NCI-H1436 treated with DMSO at 0.1 percent for 48 hours (cell line): ENCODE measurements around the gene MED10.
"Not testable (repeated sequence)": the region's sequence is repeated elsewhere in the genome, so short reads cannot be mapped to it uniquely, and the experiment has no call there.

ENCODE experiments used
- DNase-seq: peaks from one replicate; lab custom pipeline; 2025; lab: John Stamatoyannopoulos, UW

MED10 gene

GRCh38 chr5:6372251-6373080, 5.9 kb downstream of the MED10 start:
- DNase-seq = no peak

- DNase-seq = no peak
These were observed 7.1 kb downstream of the MED10 start for GRCh38 chr5:6371079-6371810.

- no peak for DNase-seq
These were observed 7.8 kb downstream of the MED10 start for GRCh38 chr5:6370580-6370979.

GRCh38 chr5:6365977-6366590, 12.3 kb downstream of the MED10 start:
- DNase-seq = no peak

GRCh38 chr5:6365142-6365976, 13.0 kb downstream of the MED10 start:
- no peak for DNase-seq

DNA sequence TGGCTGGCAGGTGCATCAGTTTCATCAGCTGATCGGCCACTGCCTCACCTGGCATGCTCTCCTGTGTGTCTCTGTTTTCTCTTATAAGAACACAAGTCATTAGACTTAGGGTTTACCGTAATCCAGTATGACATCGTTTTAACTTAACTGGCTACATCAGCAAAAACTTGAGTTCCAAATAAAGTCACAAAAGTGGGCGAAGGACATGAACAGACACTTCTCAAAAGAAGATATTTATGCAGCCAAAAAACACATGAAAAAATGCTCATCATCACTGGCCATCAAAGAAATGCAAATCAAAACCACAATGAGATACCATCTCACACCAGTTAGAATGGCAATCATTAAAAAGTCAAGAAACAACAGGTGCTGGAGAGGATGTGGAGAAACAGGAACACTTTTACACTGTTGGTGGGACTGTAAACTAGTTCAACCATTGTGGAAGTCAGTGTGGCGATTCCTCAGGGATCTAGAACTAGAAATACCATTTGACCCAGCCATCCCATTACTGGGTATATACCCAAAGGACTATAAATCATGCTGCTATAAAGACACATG, 14.8 kb downstream of the MED10 start:
- not testable (repeated sequence) for DNase-seq

GRCh38 chr5:6362846-6363245, 15.5 kb downstream of the MED10 start:
- no peak for DNase-seq

DNA sequence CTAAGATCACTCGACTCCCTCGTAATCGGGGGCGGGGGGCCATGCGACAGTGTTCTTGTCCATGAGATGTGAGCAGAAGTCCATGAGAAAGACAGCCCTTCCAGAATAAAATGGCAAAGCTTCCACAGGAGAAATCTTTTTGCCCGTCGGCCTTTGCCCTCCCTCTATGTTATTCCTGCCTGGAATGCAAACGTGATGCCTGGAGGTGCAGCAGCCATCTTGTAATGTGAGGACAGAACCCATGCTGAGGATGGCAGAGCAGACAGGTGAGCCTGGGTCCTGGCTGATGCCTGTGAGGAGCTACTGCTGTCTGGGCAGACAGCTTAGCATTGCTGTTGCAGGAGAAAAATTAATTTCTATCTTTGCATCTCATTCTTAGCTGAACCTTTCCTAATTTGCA, 17.2 kb downstream of the MED10 start:
- no peak for DNase-seq

DNA sequence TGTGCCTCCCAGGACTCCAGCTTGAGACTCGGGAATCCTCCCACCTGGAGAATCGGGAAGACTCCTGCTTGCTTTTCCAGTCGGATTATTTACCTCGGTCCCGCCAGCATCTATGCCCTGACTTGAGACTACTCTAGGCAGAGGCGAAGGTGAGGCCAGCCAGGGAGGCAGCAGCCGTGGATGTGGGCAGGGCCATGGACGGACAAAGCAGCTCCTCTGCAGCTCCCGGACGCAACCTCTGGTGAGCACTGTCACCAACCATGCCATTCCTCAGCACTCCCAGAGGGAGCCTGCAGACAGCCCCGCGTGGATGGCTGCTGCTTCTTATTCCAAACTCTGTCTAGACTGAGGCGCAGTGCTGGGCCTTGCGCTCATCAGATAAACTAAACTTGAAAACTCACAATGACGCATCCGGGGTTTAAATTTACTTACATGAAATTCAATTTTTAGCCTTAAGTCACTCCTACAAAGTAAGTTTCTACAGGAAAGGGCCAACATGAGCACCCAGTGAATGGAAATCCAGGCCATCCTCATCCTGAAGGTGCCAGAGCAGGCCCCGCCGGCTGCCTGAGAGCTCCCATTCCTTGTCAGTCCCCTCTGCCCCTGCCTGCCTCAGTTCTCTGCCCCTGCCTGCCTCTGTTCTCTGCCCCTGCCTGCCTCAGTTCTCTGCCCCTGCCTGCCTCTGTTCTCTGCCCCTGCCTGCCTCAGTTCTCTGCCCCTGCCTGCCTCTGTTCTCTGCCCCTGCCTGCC, 17.8 kb downstream of the MED10 start:
- no peak for DNase-seq

- no peak for DNase-seq
These were observed 18.6 kb downstream of the MED10 start for GRCh38 chr5:6359555-6360322.

GRCh38 chr5:6358434-6358820, 19.9 kb downstream of the MED10 start:
- no peak for DNase-seq

DNA sequence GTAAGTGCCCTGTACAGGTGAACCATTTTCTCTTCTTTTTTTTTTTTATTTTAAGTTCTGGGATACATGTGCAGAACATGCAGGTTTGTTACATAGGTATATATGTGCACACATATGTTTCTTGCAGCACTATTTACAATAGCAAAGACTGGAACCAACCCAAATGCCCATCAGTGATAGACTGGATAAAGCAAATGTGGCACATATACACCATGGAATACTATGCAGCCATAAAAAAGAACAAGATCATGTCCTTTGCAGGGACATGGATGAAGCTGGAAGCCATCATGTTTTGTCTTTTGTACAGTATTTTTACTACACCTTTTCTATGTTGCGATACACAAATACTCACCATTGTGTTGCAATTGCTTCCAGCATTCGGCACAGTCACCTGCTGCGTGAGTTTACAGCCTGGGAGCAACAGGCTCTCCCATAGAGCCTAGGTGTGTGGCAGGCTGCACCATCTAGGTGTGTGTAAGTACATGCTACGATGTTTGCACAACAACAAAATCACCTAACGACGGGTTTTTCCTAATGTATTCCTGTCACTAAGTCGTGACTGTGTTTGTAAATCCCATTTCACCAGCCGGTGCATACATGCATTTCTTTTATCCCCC, 20.4 kb downstream of the MED10 start:
- not testable (repeated sequence) for DNase-seq

- no peak for DNase-seq
These were observed 21.7 kb downstream of the MED10 start for GRCh38 chr5:6356578-6357164.

DNA sequence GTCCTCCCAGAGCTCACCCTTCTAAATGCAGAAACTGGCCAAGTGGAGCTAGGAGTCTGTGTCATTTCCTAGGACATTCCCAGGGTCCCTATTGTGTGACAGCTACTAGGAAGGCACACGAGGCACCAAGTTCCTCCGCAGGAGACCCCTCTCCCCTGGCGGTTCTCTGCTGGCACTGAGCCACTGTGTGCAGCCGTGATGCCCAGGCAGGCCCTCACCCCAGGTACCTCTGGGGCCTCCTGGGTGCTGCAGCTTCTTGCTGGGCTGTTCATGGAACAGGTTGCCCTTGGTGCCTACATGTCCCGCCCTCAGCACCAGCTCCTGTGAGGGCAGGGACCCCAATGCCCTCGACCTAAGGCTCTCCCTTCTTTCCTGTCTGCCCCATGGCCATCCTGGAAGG, 23.1 kb downstream of the MED10 start:
- DNase-seq = no peak

- DNase-seq = no peak
These were observed 23.5 kb downstream of the MED10 start for GRCh38 chr5:6354848-6355247.

GRCh38 chr5:6353602-6354302, 24.6 kb downstream of the MED10 start:
- no peak for DNase-seq

- DNase-seq = no peak
These were observed 27.9 kb downstream of the MED10 start for GRCh38 chr5:6350277-6351090.

DNA sequence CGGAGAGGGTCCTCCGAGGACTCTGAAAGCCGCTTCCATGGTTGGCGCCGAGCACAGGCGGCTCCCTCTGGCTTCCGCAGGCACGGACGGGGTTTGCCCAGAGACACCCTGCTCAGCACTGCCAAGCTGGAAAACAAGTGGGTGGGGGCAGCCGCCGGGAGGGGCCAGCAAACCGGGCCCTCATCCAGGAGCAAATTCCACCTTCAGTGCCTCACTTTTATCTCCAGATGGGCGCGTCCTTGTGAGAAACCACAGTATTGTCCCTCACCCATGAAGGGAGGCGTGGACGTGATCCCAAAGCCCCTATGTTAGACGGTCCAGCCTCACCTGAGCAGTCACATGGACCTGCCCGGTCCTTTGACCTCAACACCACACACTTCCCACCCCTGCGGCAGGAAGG, 29.0 kb downstream of the MED10 start:
- DNase-seq = no peak
